A549 (cell line): ENCODE measurements around the gene TP53RK. TPM values are rescaled to one million over a fixed set of nuclear protein-coding genes. Genes with fewer than 3 reads are reported as not detected.

ENCODE experiments used
- ATAC-seq, 2 experiments: fragments of 200-7000 bp in 1 of 2; fragments of >200 bp in 1 of 2; cut with Nextera tagmentation in 1 of 2; cut with Tn5 transposase in 1 of 2; 3 replicates each; pipeline versions ENCODE4 v1.8.0 to v1.9.1; 2018 to 2020; ENCODE audit warnings: mild to moderate bottlenecking in 1 of 2, moderate library complexity in 1 of 2
- CTCF ChIA-PET: fragments of 300-600 bp; sonication (Branson Sonifier 250); formaldehyde crosslinking; extraction: SDS; loops from one replicate; lab custom pipeline; 2021; ENCODE audit warnings: antibody characterized with exemption, inconsistent platforms; lab: Yijun Ruan, JAX
- POLR2A ChIA-PET: fragments of 350-600 bp; formaldehyde crosslinking; extraction: SDS; loops from one replicate; lab custom pipeline; 2021; ENCODE audit warnings: antibody characterized with exemption, inconsistent platforms; lab: Yijun Ruan, JAX
- DNase-seq, 2 experiments: peaks; one replicate each; pipeline versions ENCODE4 v3.0.0 to v3.0.0-alpha.2; 2011 to 2016; ENCODE audit warnings: low read depth in 1 of 2, low spot score in 1 of 2
- FAIRE-seq: peaks from 2 replicates; lab custom pipeline; 2011; peaks lifted over from hg19 to GRCh38; lab: Jason Lieb, UNC
- H3K27ac ChIP-seq, 2 experiments: fragments of >200 bp; sonication (Bioruptor Twin); formaldehyde crosslinking; 3 replicates each; pipeline ENCODE4 v1.5.1; 2016 to 2017
- H3K4me1 ChIP-seq: fragments of >200 bp; sonication (Bioruptor Twin); formaldehyde crosslinking; 3 replicates; pipeline ENCODE4 v1.6.1; 2016
- H3K4me2 ChIP-seq: fragments of >200 bp; sonication (Bioruptor Twin); formaldehyde crosslinking; 3 replicates; pipeline ENCODE4 v1.6.1; 2016
- H3K4me3 ChIP-seq: fragments of >200 bp; sonication (Bioruptor Twin); formaldehyde crosslinking; 3 replicates; pipeline ENCODE4 v1.5.1; 2016
- H3K9me3 ChIP-seq: fragments of >200 bp; sonication (Bioruptor Twin); formaldehyde crosslinking; 3 replicates; pipeline ENCODE4 v1.6.1; 2016
- EP300 ChIP-seq, 2 experiments: fragments of >200 bp; sonication (Bioruptor Twin); formaldehyde crosslinking; IDR thresholded peaks; 2 replicates in 1 of 2; 3 replicates in 1 of 2; pipeline ENCODE4 v1.6.1; 2016 to 2017
- ESRRA ChIP-seq: fragments of 150-350 bp; IDR thresholded peaks from 2 replicates; pipeline ENCODE4 v1.6.1; 2014; ENCODE audit warnings: mild to moderate bottlenecking, low read length, borderline replicate concordance
- FOSL2 ChIP-seq, 2 experiments: fragments of 450-650 bp in 1 of 2; fragments of >200 bp in 1 of 2; sonication (Bioruptor Twin) in 1 of 2; formaldehyde crosslinking; IDR thresholded peaks; 2 replicates each; pipeline versions ENCODE4 v1.5.0 to v1.6.1; 2016 to 2020; ENCODE audit warnings: mild to moderate bottlenecking in 1 of 2, moderate library complexity in 1 of 2
- FOXS1 ChIP-seq: fragments of 250-450 bp; sonication (Bioruptor Pico); IDR thresholded peaks from 2 replicates; pipeline ENCODE4 v1.5.0; 2020; ENCODE audit warnings: mild to moderate bottlenecking, moderate library complexity
- JUN ChIP-seq, 2 experiments: fragments of >200 bp; sonication (Bioruptor Twin); formaldehyde crosslinking; IDR thresholded peaks; 2 replicates in 1 of 2; 3 replicates in 1 of 2; pipeline ENCODE4 v1.6.1; 2016 to 2017
- JUNB ChIP-seq: fragments of >200 bp; sonication (Bioruptor Twin); formaldehyde crosslinking; IDR thresholded peaks from 2 replicates; pipeline ENCODE4 v1.6.1; 2016
- KDM5A ChIP-seq: fragments of 200-600 bp; sonication (generic); IDR thresholded peaks from 2 replicates; pipeline ENCODE4 v1.6.1; 2016; ENCODE audit warnings: antibody characterized with exemption, mild to moderate bottlenecking
- NPAS2 ChIP-seq: fragments of 250-450 bp; sonication (Bioruptor Pico); IDR thresholded peaks from 2 replicates; pipeline ENCODE4 v1.8.0; 2022; ENCODE audit warnings: mild to moderate bottlenecking, moderate library complexity, borderline replicate concordance
- PHF8 ChIP-seq: fragments of 200-600 bp; sonication (generic); IDR thresholded peaks from 2 replicates; pipeline ENCODE4 v1.6.1; 2016; ENCODE audit warnings: low read depth, mild to moderate bottlenecking, antibody characterized with exemption, moderate library complexity, borderline replicate concordance
- POLR2AphosphoS2 ChIP-seq: conservative IDR thresholded peaks from 2 replicates; pipeline ENCODE4 v1.6.1; 2012; ENCODE audit warnings: low read length, improper control_type of control experiment, inconsistent platforms
- RAD21 ChIP-seq, 2 experiments: fragments of >200 bp in 1 of 2; sonication (Bioruptor Twin) in 1 of 2; formaldehyde crosslinking in 1 of 2; IDR thresholded peaks in 1 of 2; conservative IDR thresholded peaks in 1 of 2; 2 replicates in 1 of 2; 3 replicates in 1 of 2; pipeline ENCODE4 v1.6.1; 2012 to 2018; ENCODE audit warnings: inconsistent platforms in 1 of 2
- RCOR1 ChIP-seq: fragments of 150-350 bp; IDR thresholded peaks from 2 replicates; pipeline ENCODE4 v1.6.1; 2014; ENCODE audit warnings: antibody characterized with exemption, low read length, low read depth
- RNF2 ChIP-seq: fragments of 200-600 bp; sonication (generic); IDR thresholded peaks from 2 replicates; pipeline ENCODE4 v1.6.1; 2016; ENCODE audit warnings: low read depth, mild to moderate bottlenecking, antibody characterized with exemption, moderate library complexity, borderline replicate concordance
- SREBF2 ChIP-seq: fragments of 450-650 bp; IDR thresholded peaks from 2 replicates; pipeline ENCODE4 v1.6.1; 2014; ENCODE audit warnings: mild to moderate bottlenecking, moderate library complexity
- TP53 ChIP-seq: fragments of 250-450 bp; sonication (Bioruptor Pico); IDR thresholded peaks from 2 replicates; pipeline ENCODE4 v1.5.0; 2021; ENCODE audit warnings: mild to moderate bottlenecking, moderate library complexity
- ZC3H11A ChIP-seq: fragments of 450-650 bp; IDR thresholded peaks from 2 replicates; pipeline ENCODE4 v1.6.1; 2014; ENCODE audit warnings: antibody characterized with exemption, mild to moderate bottlenecking
- ZSCAN20 ChIP-seq: fragments of 250-450 bp; sonication (Bioruptor Pico); IDR thresholded peaks from 2 replicates; pipeline ENCODE4 v1.8.0; 2022; ENCODE audit warnings: mild to moderate bottlenecking, moderate library complexity
- WGBS: methylation state at CpG from one replicate; pipeline ENCODE4 v1.1.6; 2017; ENCODE audit errors: missing lambda C conversion rate; 5-methylcytosine and 5-hydroxymethylcytosine counted together
- polyA plus RNA-seq, 4 experiments: library from polyadenylated mRNA; depleted of rRNA in 3 of 4; stranded (reverse); fragments of >200 nt; fragmentation: RNase III in 1 of 4; extraction: RNeasy Plus Mini Kit Qiagen cat#74134 plus additional on column Dnase treatment in 1 of 4; gene quantifications; 2 replicates in 3 of 4; 3 replicates in 1 of 4; pipeline ENCODE4 v1.2.3, GENCODE V29; 2011 to 2017
- TF ChIP-seq, protein P1 (sequence below): fragments of 250-450 bp; sonication (Bioruptor Pico); IDR thresholded peaks from 2 replicates; pipeline ENCODE4 v1.5.0; 2020; ENCODE audit warnings: low read depth, mild to moderate bottlenecking, moderate library complexity
- TF ChIP-seq, protein P2 (sequence below): fragments of 150-350 bp; IDR thresholded peaks from 2 replicates; pipeline ENCODE4 v1.6.1; 2014; ENCODE audit warnings: low read depth, mild to moderate bottlenecking, low read length
- TF ChIP-seq, protein P3 (sequence below): IDR thresholded peaks from 2 replicates; pipeline ENCODE4 v1.6.1; 2012
- TF ChIP-seq, protein P4 (sequence below): IDR thresholded peaks from 2 replicates; pipeline ENCODE4 v1.6.1; 2012; ENCODE audit warnings: low read depth, borderline replicate concordance
- TF ChIP-seq, protein P5 (sequence below): fragments of >200 bp; sonication (Bioruptor Twin); formaldehyde crosslinking; IDR thresholded peaks from 3 replicates; pipeline ENCODE4 v1.6.1; 2016

Gene TP53RK
- polyA plus RNA-seq, 2 of the 4 experiments (the other 2 are of a cell fraction) = 9.8 to 11.8 TPM

DNA sequence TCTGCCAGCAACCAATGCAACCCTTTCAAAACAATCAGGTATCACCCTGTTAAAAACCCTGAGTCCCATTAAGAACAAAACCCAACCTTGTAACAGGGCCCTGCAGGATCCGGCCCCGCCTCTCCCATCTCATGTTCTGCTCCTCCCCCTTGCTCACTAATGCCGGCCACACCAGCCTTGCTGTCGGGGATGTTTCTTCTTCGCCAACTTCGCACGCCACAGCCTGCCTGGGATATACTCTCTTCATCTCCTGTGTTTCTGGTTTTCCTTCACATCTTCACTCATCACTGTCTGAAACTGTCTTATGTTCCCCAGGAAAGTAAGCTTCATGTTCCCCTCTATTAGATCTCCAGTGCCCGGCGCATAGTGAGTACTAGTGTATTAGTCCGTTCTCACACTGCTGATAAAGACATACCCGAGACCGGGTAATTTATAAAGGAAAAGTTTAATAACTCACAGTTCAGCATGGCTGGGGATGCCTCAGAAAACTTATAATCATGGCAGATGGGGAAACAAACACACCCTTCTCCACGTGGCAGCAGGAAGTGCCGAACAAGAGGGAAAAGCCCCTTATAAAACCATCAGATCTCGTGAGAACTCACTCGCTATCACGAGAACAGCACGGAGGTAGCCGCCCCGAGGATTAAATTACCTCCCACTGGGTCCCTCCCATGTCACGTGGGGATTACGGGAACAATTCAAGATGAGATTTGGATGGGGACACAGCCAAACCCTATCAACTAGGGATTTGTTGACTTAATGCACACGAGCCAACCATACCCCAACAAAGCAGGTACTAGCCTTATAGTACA lies 5.1 kb downstream of the TP53RK start:
- FAIRE-seq = no peak
- 91% methylated on average over 23 of the region's 23 CpGs for WGBS
- no peak for DNase-seq
- TF ChIP-seq NPAS2 (no peak), FOSL2 (IDR thresholded peaks at IDR 0.05) (no peak), FOSL2 (CRISPR knock-in tag; IDR thresholded peaks at IDR 0.05) (no peak), ESRRA (no peak), FOXS1 (CRISPR knock-in tag) (no peak), RNF2 (no peak), RAD21 (conservative IDR thresholded peaks at IDR 0.05 in 1 of 2, IDR thresholded peaks at IDR 0.05 in 1 of 2) (no peak), SREBF2 (no peak), ZC3H11A (no peak), JUN (IDR thresholded peaks at IDR 0.05) (no peak)
- TF ChIP-seq, protein P1, sequence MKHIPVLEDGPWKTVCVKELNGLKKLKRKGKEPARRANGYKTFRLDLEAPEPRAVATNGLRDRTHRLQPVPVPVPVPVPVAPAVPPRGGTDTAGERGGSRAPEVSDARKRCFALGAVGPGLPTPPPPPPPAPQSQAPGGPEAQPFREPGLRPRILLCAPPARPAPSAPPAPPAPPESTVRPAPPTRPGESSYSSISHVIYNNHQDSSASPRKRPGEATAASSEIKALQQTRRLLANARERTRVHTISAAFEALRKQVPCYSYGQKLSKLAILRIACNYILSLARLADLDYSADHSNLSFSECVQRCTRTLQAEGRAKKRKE = no peak
- TF ChIP-seq, protein P2, sequence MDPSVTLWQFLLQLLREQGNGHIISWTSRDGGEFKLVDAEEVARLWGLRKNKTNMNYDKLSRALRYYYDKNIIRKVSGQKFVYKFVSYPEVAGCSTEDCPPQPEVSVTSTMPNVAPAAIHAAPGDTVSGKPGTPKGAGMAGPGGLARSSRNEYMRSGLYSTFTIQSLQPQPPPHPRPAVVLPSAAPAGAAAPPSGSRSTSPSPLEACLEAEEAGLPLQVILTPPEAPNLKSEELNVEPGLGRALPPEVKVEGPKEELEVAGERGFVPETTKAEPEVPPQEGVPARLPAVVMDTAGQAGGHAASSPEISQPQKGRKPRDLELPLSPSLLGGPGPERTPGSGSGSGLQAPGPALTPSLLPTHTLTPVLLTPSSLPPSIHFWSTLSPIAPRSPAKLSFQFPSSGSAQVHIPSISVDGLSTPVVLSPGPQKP = no peak
- no peak for ATAC-seq
- no peaks in the 10 kb centered on the region for H3K9me3 ChIP-seq
- peaks cover 12% of the 10 kb centered on the region; the same call in 2 of the 3 replicates for H3K4me1 ChIP-seq
- H3K4me3 ChIP-seq = no peak overlapping the region
- ChIA-PET CTCF (interaction anchor here (9.7 kb wide), 1 partner anchor 162 kb away, joined by 113 read pairs; no protein-coding TSS in a partner anchor), POLR2A (no interaction called here)
- no peak overlapping the region for H3K27ac ChIP-seq
- no peak overlapping the region for H3K4me2 ChIP-seq

DNA sequence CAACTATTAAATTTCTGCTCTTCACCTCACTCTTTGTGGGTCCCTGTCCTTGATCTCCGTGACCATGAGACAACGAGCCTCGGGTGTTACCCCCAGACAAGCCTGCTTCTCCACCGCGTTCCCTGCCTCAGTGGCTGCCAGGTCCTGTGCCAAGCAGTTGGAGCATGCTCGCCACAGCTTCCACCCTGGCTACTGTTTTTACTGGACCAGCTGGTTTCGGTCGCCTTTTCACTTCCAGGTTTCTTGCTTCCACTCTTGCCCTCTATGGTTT lies 5.6 kb downstream of the TP53RK start:
- ATAC-seq (no peak), DNase-seq (no peak), FAIRE-seq (no peak)
- Histone ChIP-seq H3K4me2 (no peak overlapping the region), H3K9me3 (no peaks in the 10 kb centered on the region), H3K27ac (no peak overlapping the region), H3K4me1 (peaks cover 12% of the 10 kb centered on the region; the same call in 2 of the 3 replicates), H3K4me3 (no peak overlapping the region)
- no peak for TF ChIP-seq ZC3H11A
- no peak for TF ChIP-seq FOXS1 (CRISPR knock-in tag)
- TF ChIP-seq JUNB = no peak
- TF ChIP-seq, protein P3, sequence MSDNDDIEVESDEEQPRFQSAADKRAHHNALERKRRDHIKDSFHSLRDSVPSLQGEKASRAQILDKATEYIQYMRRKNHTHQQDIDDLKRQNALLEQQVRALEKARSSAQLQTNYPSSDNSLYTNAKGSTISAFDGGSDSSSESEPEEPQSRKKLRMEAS = no peak
- no peak for TF ChIP-seq TP53 (CRISPR knock-in tag)
- no peak for TF ChIP-seq ZSCAN20 (CRISPR knock-in tag)
- TF ChIP-seq RCOR1 = no peak
- no peak for TF ChIP-seq EP300 (IDR thresholded peaks at IDR 0.05)
- TF ChIP-seq RAD21 (conservative IDR thresholded peaks at IDR 0.05 in 1 of 2, IDR thresholded peaks at IDR 0.05 in 1 of 2) = no peak
- no peak for TF ChIP-seq KDM5A
- TF ChIP-seq, protein P2 = no peak
- TF ChIP-seq, protein P4, sequence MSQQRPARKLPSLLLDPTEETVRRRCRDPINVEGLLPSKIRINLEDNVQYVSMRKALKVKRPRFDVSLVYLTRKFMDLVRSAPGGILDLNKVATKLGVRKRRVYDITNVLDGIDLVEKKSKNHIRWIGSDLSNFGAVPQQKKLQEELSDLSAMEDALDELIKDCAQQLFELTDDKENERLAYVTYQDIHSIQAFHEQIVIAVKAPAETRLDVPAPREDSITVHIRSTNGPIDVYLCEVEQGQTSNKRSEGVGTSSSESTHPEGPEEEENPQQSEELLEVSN = no peak
- no peak for TF ChIP-seq NPAS2
- TF ChIP-seq PHF8 = no peak
- TF ChIP-seq POLR2AphosphoS2 = no peak
- TF ChIP-seq, protein P5, sequence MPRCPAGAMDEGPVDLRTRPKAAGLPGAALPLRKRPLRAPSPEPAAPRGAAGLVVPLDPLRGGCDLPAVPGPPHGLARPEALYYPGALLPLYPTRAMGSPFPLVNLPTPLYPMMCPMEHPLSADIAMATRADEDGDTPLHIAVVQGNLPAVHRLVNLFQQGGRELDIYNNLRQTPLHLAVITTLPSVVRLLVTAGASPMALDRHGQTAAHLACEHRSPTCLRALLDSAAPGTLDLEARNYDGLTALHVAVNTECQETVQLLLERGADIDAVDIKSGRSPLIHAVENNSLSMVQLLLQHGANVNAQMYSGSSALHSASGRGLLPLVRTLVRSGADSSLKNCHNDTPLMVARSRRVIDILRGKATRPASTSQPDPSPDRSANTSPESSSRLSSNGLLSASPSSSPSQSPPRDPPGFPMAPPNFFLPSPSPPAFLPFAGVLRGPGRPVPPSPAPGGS = no peak
- POLR2A ChIA-PET = no interaction called here
- CTCF ChIA-PET = interaction anchor here (1.2 to 9.7 kb wide), 2 partner anchors 77 to 162 kb away, joined by 3 to 113 read pairs; no protein-coding TSS in a partner anchor
- WGBS = 94% methylated on average over 8 of the region's 8 CpGs
